Aorta (tissue), 5 donors: ENCODE data around the gene DOCK6. TPM values are rescaled to one million over a fixed set of nuclear protein-coding genes. Genes with fewer than 3 reads are reported as not detected.

Source experiments
- ATAC-seq: fragments of 200-7000 bp; cut with Tn5 transposase; one replicate; pipeline ENCODE4 v1.9.1; 2022; ENCODE audit warnings: moderate library complexity; ENCODE audit not compliant: low FRiP score
- DNase-seq, 2 donors: peaks; one replicate each; pipeline ENCODE4 v3.0.0-alpha.2; 2020
- H3K27ac ChIP-seq, 2 donors: one replicate each; pipeline ENCODE4 v1.5.1; 2013; ENCODE audit warnings: low read length in 2 of 2, mild to moderate bottlenecking in 2 of 2, moderate library complexity in 2 of 2, control low read depth in 1 of 2, inconsistent platforms in 1 of 2, low read depth in 1 of 2
- H3K27me3 ChIP-seq, 2 donors: one replicate each; pipeline ENCODE4 v1.6.1; 2013; ENCODE audit warnings: control low read depth in 1 of 2, low read length in 1 of 2, mild to moderate bottlenecking in 1 of 2, moderate library complexity in 1 of 2; ENCODE audit not compliant: insufficient read depth in 2 of 2, control insufficient read depth in 1 of 2
- H3K36me3 ChIP-seq, 2 donors: one replicate each; pipeline ENCODE4 v1.6.1; 2013; ENCODE audit warnings: control low read depth in 1 of 2, low read length in 1 of 2, mild to moderate bottlenecking in 1 of 2; ENCODE audit not compliant: insufficient read depth in 2 of 2, control insufficient read depth in 1 of 2
- H3K4me1 ChIP-seq, 2 donors: one replicate each; pipeline ENCODE4 v1.6.1; 2013; ENCODE audit warnings: low read length in 2 of 2, control low read depth in 1 of 2, mild to moderate bottlenecking in 1 of 2, moderate library complexity in 1 of 2; ENCODE audit not compliant: insufficient read depth in 2 of 2, control insufficient read depth in 1 of 2
- H3K4me3 ChIP-seq, 2 donors: one replicate each; pipeline ENCODE4 v1.5.1; 2013; ENCODE audit warnings: low read length in 2 of 2, control low read depth in 1 of 2, mild to moderate bottlenecking in 1 of 2
- H3K9me3 ChIP-seq: one replicate; pipeline ENCODE4 v1.6.1; 2013; ENCODE audit warnings: mild to moderate bottlenecking, low read length; ENCODE audit not compliant: control insufficient read depth
- WGBS, 2 donors: extraction: QIAGEN DNeasy Blood & Tissue Kit; methylation state at CpG; one replicate each; pipeline ENCODE4 v1.1.7; 2013; 5-methylcytosine and 5-hydroxymethylcytosine counted together
- intact Hi-C, 2 donors: fragments of 100-400 bp; cut with DNase I; formaldehyde crosslinking; loops; one replicate each; pipeline versions ENCODE4 v1.14.2 to v1.15.0; 2022
- long read RNA-seq, 2 donors: library from polyadenylated mRNA; unstranded; transcript quantifications; one replicate each; pipeline ENCODE4 v2.0.0, GENCODE V29; 2020 to 2021
- polyA plus RNA-seq, 2 donors: library from polyadenylated mRNA; stranded (reverse); fragments of 200-250 nt; gene quantifications; one replicate each; pipeline ENCODE4 v1.2.3, GENCODE V29; 2013
- total RNA-seq, 2 donors: library from RNA; stranded (reverse); fragmentation: NEBNext Ultra II Directional; extraction: Animal tissue kit (Norgen Biotek cat#: 25700); gene quantifications; one replicate each; pipeline ENCODE4 v1.2.1, GENCODE V29; 2021
- donor health status: healthy with polysubstance abuse.
- donor health status: Bipolar disorder and iron deficiency.
- donor health status: DM: no; HTN: no; CAD: no.
- donor health status: DM: no; HTN: no; CAD: no.
- donor health status: DM: yes; HTN: yes; CAD: no.

DOCK6 gene
- total RNA-seq (100 to 1,000 TPM in 1 of 2 donors, 10 to 100 TPM in 1; 73.1 to 109 TPM), polyA plus RNA-seq (10 to 100 TPM; 12.8 to 71.8 TPM)
- long read RNA-seq, donor 1, partial matches to known transcripts: 27 of 56 reads
- long read RNA-seq, donor 1, other reads (novel, unspliced or antisense): 26 of 56 reads
- long read RNA-seq, donor 2, partial matches to known transcripts: 28 of 54 reads
- long read RNA-seq, donor 2, other reads (novel, unspliced or antisense): 26 of 54 reads

DNA sequence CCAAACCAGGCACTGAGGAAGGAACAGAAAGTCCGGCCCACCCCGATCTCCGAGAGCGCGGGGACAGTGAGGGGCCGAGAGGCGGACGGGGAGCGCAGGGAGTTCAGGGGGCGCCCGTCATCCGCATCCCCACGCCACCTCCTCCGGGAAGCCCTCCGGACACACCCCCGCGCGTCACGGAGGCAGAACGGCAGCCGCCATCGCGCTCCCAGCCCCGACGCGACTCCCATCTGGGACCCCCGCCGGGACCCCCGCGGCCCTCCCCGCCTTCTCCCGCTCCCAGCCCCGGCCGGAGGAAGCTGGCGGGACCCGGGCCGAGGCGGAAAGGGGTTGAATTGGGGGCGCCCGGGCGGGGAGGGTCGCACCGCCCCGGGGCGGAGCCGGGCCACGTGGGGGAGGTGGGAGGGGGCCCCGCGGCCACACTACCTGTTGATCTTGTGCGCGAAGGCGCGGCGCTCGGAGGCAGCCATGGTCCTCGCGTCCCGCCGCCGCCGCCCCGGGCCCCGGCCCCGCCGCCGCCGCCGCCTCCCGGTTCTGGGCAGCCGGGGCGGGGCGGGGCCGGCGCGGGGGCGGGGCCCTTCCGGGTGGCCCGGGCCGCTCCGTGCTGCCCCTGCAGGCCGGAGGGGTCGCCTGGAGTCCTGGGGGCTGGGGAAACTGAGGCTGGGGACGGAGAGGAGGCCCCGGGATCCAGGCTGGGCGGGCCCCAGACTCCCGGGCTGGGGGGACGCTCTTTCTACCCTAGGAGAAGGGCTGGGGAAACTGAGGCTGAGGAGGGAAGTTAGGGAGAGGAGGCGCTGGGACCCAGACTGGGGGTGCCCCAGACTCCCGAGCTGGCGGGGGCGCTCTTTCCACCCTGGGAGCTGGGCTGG, at the start of gene DOCK6:
DOCK6 (minus strand) TSS at position 554 of the 869 bp plus-strand sequence; CDS start at position 470, 84 bp downstream.
- WGBS, 2 donors: 1% methylated on average over 35 to 91 of the region's 91 CpGs
- peak within 1 kb of the TSS; percentile 81 to 89 for H3K4me3 ChIP-seq
- peak in 1 of 2 donors; percentile 83 for DNase-seq
- H3K9me3 ChIP-seq: no peaks in the 10 kb centered on the region
- peak; percentile 57 for ATAC-seq
- no peaks in the 10 kb centered on the region for H3K27me3 ChIP-seq
- H3K36me3 ChIP-seq: no peaks in the 10 kb centered on the region
- intact Hi-C loops: no loop called here
- no peaks in the 10 kb centered on the region for H3K4me1 ChIP-seq
- H3K27ac ChIP-seq: no peak within 1 kb of the TSS

- WGBS, 2 donors: 62 to 75% methylated on average over 9 of the region's 9 CpGs
Observed at GRCh38 chr19:11306337-11306736, 44.0 kb upstream of the DOCK6 start.

GRCh38 chr19:11304936-11305335, 42.6 kb upstream of the DOCK6 start:
- no peaks in the 10 kb centered on the region for H3K9me3 ChIP-seq
- no peak overlapping the region for H3K4me3 ChIP-seq
- no peak for ATAC-seq
- no peak for DNase-seq
- no peaks in the 10 kb centered on the region for H3K27me3 ChIP-seq
- 87 to 88% methylated on average over 5 of the region's 5 CpGs for WGBS, 2 donors
- H3K36me3 ChIP-seq: no peaks in the 10 kb centered on the region
- no peak overlapping the region for H3K27ac ChIP-seq
- H3K4me1 ChIP-seq: no peaks in the 10 kb centered on the region
- intact Hi-C loops: no loop called here

More at GRCh38 chr19:11306337-11306736, 44.0 kb upstream of the DOCK6 start:
- H3K27me3 ChIP-seq: no peaks in the 10 kb centered on the region
- DNase-seq (no peak), ATAC-seq (no peak)
- intact Hi-C loops: no loop called here
- H3K9me3 ChIP-seq: no peaks in the 10 kb centered on the region
- H3K36me3 ChIP-seq: no peaks in the 10 kb centered on the region
- H3K27ac ChIP-seq: no peak overlapping the region
- H3K4me3 ChIP-seq: no peak overlapping the region
- H3K4me1 ChIP-seq: no peaks in the 10 kb centered on the region

DNA sequence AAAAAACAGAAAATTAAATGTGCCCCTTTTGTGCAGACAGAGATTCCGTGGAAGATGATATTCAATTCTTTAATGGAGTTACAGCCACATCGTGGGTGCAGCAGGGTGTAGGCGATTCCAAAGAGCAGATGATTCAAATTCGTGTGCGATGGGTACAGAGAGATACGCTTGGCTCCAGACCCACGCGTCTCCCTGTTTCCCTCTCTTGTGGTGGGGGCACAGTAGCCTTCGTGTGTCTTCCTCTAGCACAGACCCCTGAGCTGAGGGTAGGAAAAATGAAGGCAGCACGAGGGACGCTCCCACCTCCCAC, 38.4 kb upstream of the DOCK6 start:
- Histone ChIP-seq H3K27me3 (no peaks in the 10 kb centered on the region), H3K4me1 (no peaks in the 10 kb centered on the region), H3K36me3 (no peaks in the 10 kb centered on the region), H3K4me3 (no peak overlapping the region), H3K27ac (no peak overlapping the region), H3K9me3 (no peaks in the 10 kb centered on the region)
- ATAC-seq: no peak
- DNase-seq: no peak
- WGBS, 2 donors: 87 to 90% methylated on average over 11 of the region's 11 CpGs
- intact Hi-C loops: no loop called here

- no peaks in the 10 kb centered on the region for H3K4me1 ChIP-seq
- H3K4me3 ChIP-seq: no peak overlapping the region
- intact Hi-C loops: loop anchor here in 1 of 2 donors (5.0 to 10.0 kb wide), 2 partner anchors 37 to 295 kb away; partner anchors contain the start of genes RAB3D and ZNF627
- DNase-seq (no peak), ATAC-seq (no peak)
- no peaks in the 10 kb centered on the region for H3K9me3 ChIP-seq
- no peaks in the 10 kb centered on the region for H3K36me3 ChIP-seq
- H3K27me3 ChIP-seq: no peaks in the 10 kb centered on the region
- H3K27ac ChIP-seq: no peak overlapping the region
- 71 to 75% methylated on average over 8 of the region's 8 CpGs for WGBS, 2 donors
Observed at GRCh38 chr19:11299946-11300810, 37.9 kb upstream of the DOCK6 start.

DNA sequence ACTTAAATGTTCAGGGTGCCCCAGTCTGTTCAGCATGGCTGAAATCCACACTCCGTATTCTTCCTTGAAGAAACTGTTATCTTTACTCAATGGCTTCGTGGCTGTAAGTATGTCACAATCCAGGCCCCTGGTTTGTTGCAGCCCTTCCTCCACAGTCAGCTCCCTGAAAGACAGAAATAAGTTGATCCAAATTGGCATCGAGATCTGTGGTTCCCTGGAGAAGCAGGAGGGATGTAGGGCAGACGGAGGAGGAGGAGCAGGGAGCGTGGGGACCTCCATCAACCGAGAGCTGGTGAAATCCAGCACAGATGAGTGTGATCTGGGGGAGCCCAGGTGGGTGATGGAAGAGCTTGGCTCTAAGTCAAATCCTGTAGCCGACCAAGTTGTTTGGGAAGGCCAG, 33.9 kb upstream of the DOCK6 start:
- Histone ChIP-seq H3K4me1 (no peaks in the 10 kb centered on the region), H3K4me3 (no peak overlapping the region), H3K36me3 (no peaks in the 10 kb centered on the region), H3K9me3 (no peaks in the 10 kb centered on the region), H3K27ac (no peak overlapping the region), H3K27me3 (no peaks in the 10 kb centered on the region)
- ATAC-seq (peak; percentile 2), DNase-seq (no peak)
- intact Hi-C loops: loop anchor here in 1 of 2 donors (5.0 to 10.0 kb wide), 2 partner anchors 41 to 299 kb away; partner anchors contain the start of genes RAB3D and ZNF627
- 11 to 14% methylated on average over 7 of the region's 7 CpGs for WGBS, 2 donors

DNA sequence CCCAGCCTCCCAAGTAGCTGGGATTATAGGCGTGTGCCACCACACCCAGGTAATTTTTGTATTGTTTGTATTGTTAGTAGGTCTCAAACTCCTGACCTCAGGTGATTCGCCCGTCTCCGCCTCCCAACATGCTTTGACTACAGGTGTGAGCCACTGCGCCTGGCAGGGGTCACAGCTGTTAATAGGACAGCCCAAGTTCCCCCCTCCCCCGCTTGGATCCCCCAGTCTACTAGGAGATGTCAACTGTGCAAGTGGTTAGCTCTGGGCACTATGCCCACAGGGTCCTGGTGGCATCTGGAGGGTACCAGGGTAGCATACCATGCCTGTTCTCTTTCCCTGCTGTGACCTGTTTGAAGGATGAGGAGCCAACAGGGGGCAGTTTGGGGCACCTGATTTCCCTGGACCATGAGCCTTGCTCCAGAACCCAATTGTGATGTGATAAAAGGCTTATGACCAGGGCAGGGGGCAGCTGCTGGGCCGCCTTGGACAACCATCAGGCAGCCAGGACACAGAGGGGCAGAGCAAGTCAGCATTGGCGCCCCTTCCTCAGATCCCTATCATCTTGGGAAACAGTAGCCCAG, 33.4 kb upstream of the DOCK6 start, which contains the start of gene TSPAN16:
TSPAN16 (plus strand) TSS at position 496 of the 581 bp plus-strand sequence. CDS start 138 bp downstream, outside the sequence.
- intact Hi-C loops: loop anchor here in 1 of 2 donors (5.0 to 10.0 kb wide), 2 partner anchors 42 to 299 kb away; partner anchors contain the start of genes RAB3D and ZNF627
- no peaks in the 10 kb centered on the region for H3K4me1 ChIP-seq
- no peak within 1 kb of the TSS for H3K4me3 ChIP-seq
- no peak for DNase-seq
- no peaks in the 10 kb centered on the region for H3K27me3 ChIP-seq
- no peak for ATAC-seq
- WGBS, 2 donors: 81 to 92% methylated on average over 8 of the region's 8 CpGs
- no peak within 1 kb of the TSS for H3K27ac ChIP-seq
- no peaks in the 10 kb centered on the region for H3K36me3 ChIP-seq
- no peaks in the 10 kb centered on the region for H3K9me3 ChIP-seq

GRCh38 chr19:11295180-11295579, 32.9 kb upstream of the DOCK6 start:
- 86 to 87% methylated on average over 4 of the region's 4 CpGs for WGBS, 2 donors
- Histone ChIP-seq H3K27me3 (no peaks in the 10 kb centered on the region), H3K4me3 (no peak overlapping the region), H3K4me1 (no peaks in the 10 kb centered on the region), H3K9me3 (no peaks in the 10 kb centered on the region), H3K27ac (no peak overlapping the region), H3K36me3 (no peaks in the 10 kb centered on the region)
- ATAC-seq: no peak
- no peak for DNase-seq
- intact Hi-C loops: loop anchor here in 1 of 2 donors (5.0 to 10.0 kb wide), 2 partner anchors 42 to 300 kb away; partner anchors contain the start of genes RAB3D and ZNF627
